Measurements from ENCODE around the gene ABCB8.

DNA sequence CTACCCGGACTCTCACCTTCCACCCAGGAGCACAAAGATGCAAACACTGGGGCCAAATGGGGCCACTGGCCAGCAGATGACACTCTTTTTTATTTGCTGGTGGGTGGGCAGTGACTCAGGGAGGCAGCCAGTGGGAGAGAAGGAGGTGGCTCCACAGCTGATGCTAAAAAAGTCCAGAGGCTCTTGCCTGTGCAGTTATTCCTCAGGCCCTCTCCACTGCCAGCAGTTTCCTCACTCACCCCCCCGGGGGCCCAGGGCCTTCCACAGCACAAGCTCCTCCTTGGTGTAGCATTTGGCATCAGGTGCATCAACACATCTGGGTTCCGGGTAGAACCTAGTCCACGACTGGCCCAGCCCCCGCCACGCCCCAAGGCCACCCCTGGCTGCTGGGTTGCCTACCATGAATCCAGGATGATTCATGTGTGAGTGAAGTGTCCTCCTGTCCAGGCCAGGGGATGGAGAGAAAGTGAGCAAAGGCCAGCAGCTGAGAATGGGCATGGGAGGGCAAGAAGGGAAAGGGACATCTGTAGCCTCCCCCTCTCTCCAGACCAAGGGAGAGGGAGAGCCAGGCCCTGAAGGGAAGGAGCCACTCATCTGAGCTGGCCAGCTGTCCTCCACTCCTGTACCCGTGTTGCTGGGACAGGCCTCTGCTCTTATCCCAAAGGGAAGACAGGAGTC lies 48.4 kb upstream of the ABCB8 start:
- TF ChIP-seq POLR2A (IDR thresholded peaks at IDR 0.05), result no peak
- TF ChIP-seq, protein P1, sequence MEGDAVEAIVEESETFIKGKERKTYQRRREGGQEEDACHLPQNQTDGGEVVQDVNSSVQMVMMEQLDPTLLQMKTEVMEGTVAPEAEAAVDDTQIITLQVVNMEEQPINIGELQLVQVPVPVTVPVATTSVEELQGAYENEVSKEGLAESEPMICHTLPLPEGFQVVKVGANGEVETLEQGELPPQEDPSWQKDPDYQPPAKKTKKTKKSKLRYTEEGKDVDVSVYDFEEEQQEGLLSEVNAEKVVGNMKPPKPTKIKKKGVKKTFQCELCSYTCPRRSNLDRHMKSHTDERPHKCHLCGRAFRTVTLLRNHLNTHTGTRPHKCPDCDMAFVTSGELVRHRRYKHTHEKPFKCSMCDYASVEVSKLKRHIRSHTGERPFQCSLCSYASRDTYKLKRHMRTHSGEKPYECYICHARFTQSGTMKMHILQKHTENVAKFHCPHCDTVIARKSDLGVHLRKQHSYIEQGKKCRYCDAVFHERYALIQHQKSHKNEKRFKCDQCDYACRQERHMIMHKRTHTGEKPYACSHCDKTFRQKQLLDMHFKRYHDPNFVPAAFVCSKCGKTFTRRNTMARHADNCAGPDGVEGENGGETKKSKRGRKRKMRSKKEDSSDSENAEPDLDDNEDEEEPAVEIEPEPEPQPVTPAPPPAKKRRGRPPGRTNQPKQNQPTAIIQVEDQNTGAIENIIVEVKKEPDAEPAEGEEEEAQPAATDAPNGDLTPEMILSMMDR (IDR thresholded peaks at IDR 0.05), result no peak
